ENCODE measurements around the gene ANGPTL4.

The ANGPTL4 gene

DNA sequence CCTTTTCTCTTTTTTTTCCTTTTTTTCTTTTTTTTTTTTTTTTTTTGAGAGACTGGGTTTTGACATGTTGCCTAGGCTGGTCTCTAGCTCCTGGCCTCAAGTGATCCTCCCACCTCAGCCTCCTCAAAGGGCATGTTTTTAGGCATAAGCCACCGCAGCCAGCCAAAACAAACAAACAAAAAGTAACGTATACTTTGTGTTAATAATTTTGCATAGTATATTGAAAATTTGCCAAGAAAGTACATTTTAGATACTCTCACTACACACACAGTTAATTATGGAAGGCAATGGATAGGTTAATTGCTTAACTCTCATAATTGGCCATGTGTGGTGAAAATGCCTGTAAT lies 24.6 kb downstream of the ANGPTL4 start:
- Histone ChIP-seq H3K27ac (ENCODE audit: low read depth, low read length) (no peak overlapping the region), H3K9me3 (ENCODE audit: low read length) (no peaks in the 10 kb centered on the region), H3K27me3 (ENCODE audit: control insufficient read depth in 1 of 2, insufficient read depth in 2 of 2, low read length in 2 of 2) (no peaks in the 10 kb centered on the region), H3K36me3 (ENCODE audit: insufficient read depth, low read length) (no peaks in the 10 kb centered on the region), H3K4me3 (ENCODE audit: low read depth in 1 of 2, low read length in 2 of 2) (no peak overlapping the region), H3K9ac (ENCODE audit: low read length) (no peak overlapping the region), H3K4me1 (ENCODE audit: insufficient read depth, low read length) (peaks cover 34% of the 10 kb centered on the region)

DNA sequence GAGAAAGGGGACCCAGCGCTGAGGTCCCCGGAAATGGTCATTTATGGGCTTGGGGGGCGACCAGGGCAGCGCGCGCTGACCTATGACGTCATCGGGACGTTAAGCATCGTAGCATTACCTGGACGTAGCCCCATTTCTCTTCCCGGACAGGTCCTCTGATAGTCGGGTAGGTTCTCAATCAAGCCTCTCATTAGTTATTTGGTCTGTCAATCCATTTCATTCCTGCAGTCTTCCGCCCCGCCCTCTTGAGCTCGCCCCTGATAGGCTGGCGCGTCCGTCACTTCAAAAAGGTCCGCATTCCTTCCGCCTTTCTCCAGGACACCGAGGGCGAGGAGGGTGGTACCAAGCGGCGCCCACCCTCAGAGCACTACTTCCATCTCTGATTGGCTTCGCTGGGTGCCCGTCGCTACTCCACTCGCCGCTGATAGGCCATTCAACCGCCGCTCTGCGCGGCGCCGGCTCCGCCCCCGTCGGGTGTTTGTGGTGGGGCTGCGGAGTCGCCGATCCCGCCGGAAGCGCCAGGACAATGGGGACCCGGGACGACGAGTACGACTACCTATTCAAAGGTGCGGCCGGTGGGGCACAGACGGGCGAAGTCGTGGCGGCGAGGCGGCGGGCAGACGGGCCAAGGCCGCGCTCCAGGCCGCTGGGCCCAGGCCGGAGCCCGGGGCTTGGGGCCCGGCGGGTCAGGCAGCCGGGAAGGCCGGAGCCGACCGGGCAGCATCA lies 26.1 kb downstream of the ANGPTL4 start, which contains the start of gene RAB11B:
Gene RAB11B, plus strand, starts transcription at position 470 of the 726 bp plus-strand sequence. Its CDS starts 57 bp downstream, at position 527.
- no peaks in the 10 kb centered on the region for H3K27me3 ChIP-seq (ENCODE audit: control insufficient read depth in 1 of 2, insufficient read depth in 2 of 2, low read length in 2 of 2)
- H3K27ac ChIP-seq (ENCODE audit: low read depth, low read length): peak within 1 kb of the TSS; percentile 96
- H3K4me1 ChIP-seq (ENCODE audit: insufficient read depth, low read length): peaks cover 48% of the 10 kb centered on the region
- H3K4me3 ChIP-seq (ENCODE audit: low read depth in 1 of 2, low read length in 2 of 2): peak within 1 kb of the TSS; percentile 70 to 100
- H3K9me3 ChIP-seq (ENCODE audit: low read length): no peaks in the 10 kb centered on the region
- no peaks in the 10 kb centered on the region for H3K36me3 ChIP-seq (ENCODE audit: insufficient read depth, low read length)
- peak within 1 kb of the TSS; percentile 82 for H3K9ac ChIP-seq (ENCODE audit: low read length)

DNA sequence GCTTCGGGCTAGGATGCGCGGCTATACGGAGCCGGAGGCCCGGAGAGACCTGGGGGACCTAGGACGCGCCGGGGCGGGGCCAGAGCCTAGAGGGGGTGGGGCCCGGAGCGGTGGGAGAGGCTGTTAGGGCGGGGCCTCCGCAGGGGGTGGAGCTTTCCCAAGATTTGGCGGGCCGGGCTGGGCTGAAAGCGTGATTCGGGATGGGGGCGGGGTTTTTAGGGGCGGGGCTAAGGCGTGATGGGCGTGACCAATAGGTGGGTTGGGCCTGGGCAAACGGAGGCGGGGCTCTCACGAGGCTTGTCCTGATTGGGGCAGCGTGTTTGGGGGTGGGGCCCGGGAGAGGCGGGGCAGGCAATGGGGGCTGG lies 26.6 kb downstream of the ANGPTL4 start:
- H3K4me1 ChIP-seq (ENCODE audit: insufficient read depth, low read length): peaks cover 48% of the 10 kb centered on the region
- no peaks in the 10 kb centered on the region for H3K36me3 ChIP-seq (ENCODE audit: insufficient read depth, low read length)
- H3K4me3 ChIP-seq (ENCODE audit: low read depth in 1 of 2, low read length in 2 of 2): peak overlapping the region; percentile 63 to 100
- no peaks in the 10 kb centered on the region for H3K27me3 ChIP-seq (ENCODE audit: control insufficient read depth in 1 of 2, insufficient read depth in 2 of 2, low read length in 2 of 2)
- H3K9ac ChIP-seq (ENCODE audit: low read length): peak overlapping the region; percentile 61
- H3K27ac ChIP-seq (ENCODE audit: low read depth, low read length): peak overlapping the region; percentile 96
- H3K9me3 ChIP-seq (ENCODE audit: low read length): no peaks in the 10 kb centered on the region

DNA sequence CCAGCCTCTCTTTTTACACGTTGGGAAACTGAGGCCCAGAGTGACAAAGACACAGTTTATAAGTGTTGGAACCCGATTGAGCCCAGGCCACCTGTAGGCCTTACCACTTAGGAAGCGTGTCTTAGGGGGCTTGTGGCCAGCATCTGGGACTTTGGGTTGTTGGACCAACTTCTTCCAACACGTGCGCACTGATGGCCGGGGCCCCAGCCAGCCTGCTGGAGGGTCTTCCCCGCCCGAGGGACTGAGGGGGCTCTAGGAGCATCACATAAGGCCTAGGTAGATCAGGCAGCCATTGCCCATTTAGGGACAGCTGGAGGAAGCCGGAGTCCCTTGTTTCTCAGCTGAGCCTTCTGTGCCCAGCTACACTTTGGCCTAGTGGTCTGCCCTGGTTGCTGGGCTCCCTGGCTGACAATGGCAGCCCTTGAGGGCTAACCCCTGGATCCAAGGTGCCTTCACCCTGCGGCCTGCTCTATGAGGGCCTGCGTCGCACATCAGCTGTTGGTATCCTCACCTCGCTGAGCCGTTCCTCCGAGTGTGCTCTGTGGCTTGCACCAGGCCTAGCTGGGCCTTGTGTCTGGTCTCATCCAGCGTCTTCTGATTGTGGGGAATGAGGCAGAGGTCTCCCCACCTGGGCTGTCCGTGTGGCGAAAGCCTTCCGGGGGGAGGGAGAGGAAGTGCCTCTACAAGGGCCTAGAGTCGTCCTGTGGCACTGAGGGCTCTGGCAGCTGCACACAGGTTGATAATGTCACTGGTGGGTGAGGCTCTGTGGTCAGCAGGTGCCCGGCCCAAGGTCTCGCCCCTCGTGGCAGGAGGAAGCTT lies 27.5 kb downstream of the ANGPTL4 start:
- H3K4me1 ChIP-seq (ENCODE audit: insufficient read depth, low read length): peaks cover 52% of the 10 kb centered on the region
- H3K27ac ChIP-seq (ENCODE audit: low read depth, low read length): peak overlapping the region; percentile 87
- no peaks in the 10 kb centered on the region for H3K9me3 ChIP-seq (ENCODE audit: low read length)
- no peaks in the 10 kb centered on the region for H3K27me3 ChIP-seq (ENCODE audit: control insufficient read depth in 1 of 2, insufficient read depth in 2 of 2, low read length in 2 of 2)
- H3K4me3 ChIP-seq (ENCODE audit: low read depth in 1 of 2, low read length in 2 of 2): peak overlapping the region in 1 of 2 donors; percentile 63
- H3K36me3 ChIP-seq (ENCODE audit: insufficient read depth, low read length): peaks cover 5% of the 10 kb centered on the region
- H3K9ac ChIP-seq (ENCODE audit: low read length): peak overlapping the region; percentile 11

DNA sequence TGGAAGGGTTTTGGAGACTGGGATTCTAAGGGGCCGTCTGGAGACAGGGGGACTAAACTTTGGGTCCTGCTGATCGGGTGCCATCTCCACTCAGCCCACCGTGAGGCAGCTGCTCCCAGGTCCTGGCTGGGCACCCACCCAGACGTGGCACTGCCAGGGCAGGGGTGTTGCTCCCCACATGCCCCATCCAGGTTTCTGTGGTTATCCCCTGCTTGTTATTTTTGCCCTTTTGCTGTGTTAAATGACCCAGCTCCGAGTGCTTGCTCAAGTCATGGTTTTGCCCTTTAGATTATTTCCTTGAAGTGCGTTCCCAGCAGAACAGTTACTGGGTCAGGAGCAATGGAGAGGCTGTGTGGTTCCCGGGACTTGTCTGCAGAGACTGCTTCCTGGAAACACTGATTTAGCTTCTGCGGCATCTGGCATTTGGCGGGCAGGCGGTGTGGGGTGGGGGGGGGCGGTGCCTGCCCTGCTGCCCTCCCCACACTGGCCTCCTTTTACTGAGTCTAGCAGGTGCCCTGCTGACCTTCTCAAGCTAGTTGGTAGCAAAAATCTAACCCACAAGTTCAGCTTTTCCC lies 28.1 kb downstream of the ANGPTL4 start:
- Histone ChIP-seq H3K36me3 (ENCODE audit: insufficient read depth, low read length) (peaks cover 5% of the 10 kb centered on the region), H3K9me3 (ENCODE audit: low read length) (no peaks in the 10 kb centered on the region), H3K4me3 (ENCODE audit: low read depth in 1 of 2, low read length in 2 of 2) (peak overlapping the region in 1 of 2 donors; percentile 63), H3K27ac (ENCODE audit: low read depth, low read length) (peak overlapping the region; percentile 87), H3K4me1 (ENCODE audit: insufficient read depth, low read length) (peaks cover 58% of the 10 kb centered on the region), H3K27me3 (ENCODE audit: control insufficient read depth in 1 of 2, insufficient read depth in 2 of 2, low read length in 2 of 2) (no peaks in the 10 kb centered on the region), H3K9ac (ENCODE audit: low read length) (peak overlapping the region; percentile 11)

DNA sequence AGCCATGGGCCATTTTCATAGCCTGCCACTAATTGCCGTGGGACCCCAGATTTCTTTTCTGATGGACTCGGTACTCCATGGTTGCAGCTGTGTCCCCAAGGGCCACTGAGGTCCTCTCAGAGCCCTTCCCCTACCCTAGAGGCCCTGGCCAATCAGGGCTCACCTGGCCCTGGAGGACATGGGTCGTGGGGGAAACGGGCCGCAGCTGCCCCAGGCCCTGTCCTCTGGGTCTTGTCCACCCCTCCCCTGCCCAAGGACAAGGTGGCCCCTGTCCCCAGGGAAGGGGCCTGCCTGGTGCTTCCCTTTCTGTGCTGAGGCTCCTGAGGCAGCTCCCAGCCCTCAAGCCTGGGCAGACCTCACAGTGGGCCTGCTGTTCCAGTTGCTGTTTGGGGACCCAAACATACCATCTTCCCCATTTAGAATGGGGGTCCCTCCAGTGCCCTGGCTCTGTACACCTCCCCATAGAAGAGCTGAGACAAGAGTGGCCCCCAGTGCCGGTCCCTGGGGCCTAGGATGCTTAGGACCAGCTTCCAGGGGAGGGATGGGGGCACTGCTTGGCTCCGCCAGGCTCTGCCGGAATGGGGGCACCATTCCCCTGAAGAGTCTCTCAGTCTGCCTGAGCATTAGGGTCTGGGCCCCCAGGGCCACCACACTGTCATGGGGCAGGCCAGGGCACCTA lies 29.4 kb downstream of the ANGPTL4 start:
- peak overlapping the region; percentile 59 for H3K27ac ChIP-seq (ENCODE audit: low read depth, low read length)
- no peaks in the 10 kb centered on the region for H3K9me3 ChIP-seq (ENCODE audit: low read length)
- H3K4me1 ChIP-seq (ENCODE audit: insufficient read depth, low read length): peaks cover 70% of the 10 kb centered on the region
- H3K27me3 ChIP-seq (ENCODE audit: control insufficient read depth in 1 of 2, insufficient read depth in 2 of 2, low read length in 2 of 2): no peaks in the 10 kb centered on the region
- peaks cover 5% of the 10 kb centered on the region for H3K36me3 ChIP-seq (ENCODE audit: insufficient read depth, low read length)
- H3K9ac ChIP-seq (ENCODE audit: low read length): no peak overlapping the region
- H3K4me3 ChIP-seq (ENCODE audit: low read depth in 1 of 2, low read length in 2 of 2): no peak overlapping the region

DNA sequence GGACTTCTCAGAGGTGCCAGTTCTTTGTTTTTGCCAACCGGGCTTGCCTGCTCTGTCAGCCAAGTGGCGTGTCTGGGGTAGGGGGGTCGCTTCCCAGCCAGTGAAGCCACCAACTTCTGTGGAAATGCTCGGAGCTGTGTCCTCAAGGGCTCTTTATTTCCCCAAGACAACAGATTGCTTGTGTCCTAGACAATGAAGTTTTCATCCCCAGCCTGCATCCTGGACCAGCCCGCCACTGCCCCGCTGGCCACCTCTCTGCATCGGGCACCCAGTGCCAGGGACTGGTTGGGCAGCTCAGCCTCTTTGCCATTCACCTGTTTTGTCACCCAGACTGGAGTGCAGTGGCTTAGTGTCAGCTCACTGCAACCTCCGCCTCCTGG lies 29.9 kb downstream of the ANGPTL4 start:
- Histone ChIP-seq H3K4me3 (ENCODE audit: low read depth in 1 of 2, low read length in 2 of 2) (no peak overlapping the region), H3K27me3 (ENCODE audit: control insufficient read depth in 1 of 2, insufficient read depth in 2 of 2, low read length in 2 of 2) (no peaks in the 10 kb centered on the region), H3K36me3 (ENCODE audit: insufficient read depth, low read length) (peaks cover 5% of the 10 kb centered on the region), H3K27ac (ENCODE audit: low read depth, low read length) (no peak overlapping the region), H3K9ac (ENCODE audit: low read length) (no peak overlapping the region), H3K4me1 (ENCODE audit: insufficient read depth, low read length) (peaks cover 70% of the 10 kb centered on the region), H3K9me3 (ENCODE audit: low read length) (no peaks in the 10 kb centered on the region)

DNA sequence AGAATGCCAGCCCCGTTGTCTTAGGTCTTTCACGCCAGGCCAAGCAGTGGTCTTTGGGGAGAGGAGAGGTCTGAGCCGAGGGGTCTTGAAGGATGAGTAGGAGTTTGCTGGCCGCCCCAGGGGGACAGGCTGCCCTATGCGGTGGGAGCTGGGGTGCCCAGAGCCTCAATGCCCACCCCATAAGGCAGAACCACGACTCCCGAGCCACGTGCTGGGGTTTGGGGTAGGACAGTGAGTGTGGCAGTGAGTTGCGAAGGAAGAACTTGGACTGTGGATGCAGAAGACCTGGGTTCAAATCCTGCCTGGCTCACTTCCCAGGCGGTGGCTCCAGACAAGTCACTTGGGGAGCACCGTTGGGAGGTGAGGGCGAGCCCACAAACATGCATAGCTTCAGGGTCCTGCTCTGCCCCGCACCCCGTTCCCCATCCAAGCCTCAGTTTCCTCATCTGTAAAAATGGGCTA lies 31.7 kb downstream of the ANGPTL4 start:
- Histone ChIP-seq H3K4me1 (ENCODE audit: insufficient read depth, low read length) (peaks cover 65% of the 10 kb centered on the region), H3K27me3 (ENCODE audit: control insufficient read depth in 1 of 2, insufficient read depth in 2 of 2, low read length in 2 of 2) (no peaks in the 10 kb centered on the region), H3K9ac (ENCODE audit: low read length) (no peak overlapping the region), H3K36me3 (ENCODE audit: insufficient read depth, low read length) (peaks cover 13% of the 10 kb centered on the region), H3K9me3 (ENCODE audit: low read length) (no peaks in the 10 kb centered on the region), H3K27ac (ENCODE audit: low read depth, low read length) (no peak overlapping the region), H3K4me3 (ENCODE audit: low read depth in 1 of 2, low read length in 2 of 2) (no peak overlapping the region)

DNA sequence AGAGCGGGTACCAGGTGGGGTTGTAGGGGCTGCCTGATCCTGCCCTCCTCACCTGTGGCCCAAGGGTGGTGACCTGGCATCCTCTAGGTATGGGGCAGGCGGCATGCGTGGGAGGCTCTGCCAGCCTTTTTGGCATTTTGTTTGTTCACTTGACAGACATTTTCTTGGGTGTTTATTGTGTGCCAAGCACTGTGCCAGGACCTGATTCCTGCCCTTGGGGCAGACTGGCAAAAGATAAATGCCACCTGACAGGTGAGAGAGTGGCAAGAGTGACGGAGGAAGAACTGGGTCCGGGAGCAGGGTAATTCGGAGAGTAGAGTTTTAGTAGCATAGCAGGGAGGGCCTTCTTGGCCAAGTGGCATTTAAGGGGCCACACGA lies 32.2 kb downstream of the ANGPTL4 start:
- Histone ChIP-seq H3K27me3 (ENCODE audit: control insufficient read depth in 1 of 2, insufficient read depth in 2 of 2, low read length in 2 of 2) (no peaks in the 10 kb centered on the region), H3K9me3 (ENCODE audit: low read length) (no peaks in the 10 kb centered on the region), H3K4me3 (ENCODE audit: low read depth in 1 of 2, low read length in 2 of 2) (no peak overlapping the region), H3K4me1 (ENCODE audit: insufficient read depth, low read length) (peaks cover 60% of the 10 kb centered on the region), H3K9ac (ENCODE audit: low read length) (no peak overlapping the region), H3K36me3 (ENCODE audit: insufficient read depth, low read length) (peaks cover 13% of the 10 kb centered on the region), H3K27ac (ENCODE audit: low read depth, low read length) (no peak overlapping the region)

DNA sequence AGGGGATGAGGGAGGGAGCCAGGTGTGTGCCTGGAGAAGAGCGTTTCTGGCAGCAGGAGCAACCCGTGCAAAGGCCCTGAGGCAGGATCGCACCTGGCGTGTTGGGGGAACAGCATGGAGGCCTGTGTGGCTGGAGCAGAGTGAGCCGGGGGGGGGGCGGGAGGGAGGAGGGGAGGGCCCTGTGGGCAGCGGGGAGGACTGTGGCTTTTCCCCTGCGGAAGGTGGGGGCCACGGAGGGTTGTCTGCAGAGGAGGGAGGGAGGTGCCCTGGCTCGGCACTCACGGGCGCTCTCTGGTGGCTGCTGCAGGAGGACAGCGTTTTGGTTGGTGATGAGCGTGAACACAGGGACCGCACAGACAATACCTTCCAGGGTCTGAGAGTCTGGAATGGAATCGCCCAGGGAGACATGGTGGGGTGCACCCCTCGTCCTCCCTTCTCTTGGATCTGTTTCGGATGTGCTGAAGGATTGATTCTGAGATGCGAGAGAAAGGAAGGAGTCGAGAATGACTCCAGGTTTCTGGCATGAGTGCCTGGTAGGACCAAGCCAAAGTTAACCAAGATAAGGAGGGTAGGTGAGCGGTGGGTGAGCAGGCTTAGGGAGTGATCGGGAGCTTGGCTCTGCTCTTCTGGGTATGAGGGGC lies 32.7 kb downstream of the ANGPTL4 start:
- Histone ChIP-seq H3K9me3 (ENCODE audit: low read length) (no peaks in the 10 kb centered on the region), H3K4me1 (ENCODE audit: insufficient read depth, low read length) (peaks cover 55% of the 10 kb centered on the region), H3K27me3 (ENCODE audit: control insufficient read depth in 1 of 2, insufficient read depth in 2 of 2, low read length in 2 of 2) (no peaks in the 10 kb centered on the region), H3K36me3 (ENCODE audit: insufficient read depth, low read length) (peaks cover 13% of the 10 kb centered on the region), H3K4me3 (ENCODE audit: low read depth in 1 of 2, low read length in 2 of 2) (no peak overlapping the region), H3K9ac (ENCODE audit: low read length) (no peak overlapping the region), H3K27ac (ENCODE audit: low read depth, low read length) (no peak overlapping the region)

DNA sequence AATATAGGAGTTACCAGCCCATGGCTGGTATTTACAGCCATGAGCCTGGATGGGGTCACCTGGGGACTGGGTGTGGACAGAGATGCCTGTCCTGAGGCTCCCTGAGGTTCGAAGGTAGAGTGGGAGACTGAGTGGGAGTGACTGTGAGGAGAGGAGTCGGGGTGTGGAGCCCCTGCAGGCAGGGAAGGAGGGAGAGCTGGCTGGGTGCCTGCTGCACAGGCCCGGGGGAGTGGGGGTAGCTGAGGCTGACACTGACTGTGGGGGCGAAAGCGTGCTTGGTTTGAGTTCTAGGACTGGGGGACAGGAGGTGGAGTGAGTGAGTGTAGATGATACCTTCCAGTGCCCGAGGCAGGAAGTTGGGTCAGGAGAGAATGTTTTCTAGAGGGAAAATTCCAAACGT lies 33.3 kb downstream of the ANGPTL4 start:
- Histone ChIP-seq H3K27me3 (ENCODE audit: control insufficient read depth in 1 of 2, insufficient read depth in 2 of 2, low read length in 2 of 2) (no peaks in the 10 kb centered on the region), H3K27ac (ENCODE audit: low read depth, low read length) (no peak overlapping the region), H3K4me1 (ENCODE audit: insufficient read depth, low read length) (peaks cover 49% of the 10 kb centered on the region), H3K4me3 (ENCODE audit: low read depth in 1 of 2, low read length in 2 of 2) (no peak overlapping the region), H3K9ac (ENCODE audit: low read length) (no peak overlapping the region), H3K36me3 (ENCODE audit: insufficient read depth, low read length) (peaks cover 18% of the 10 kb centered on the region), H3K9me3 (ENCODE audit: low read length) (no peaks in the 10 kb centered on the region)
